GM19397 (cell line): Measurements from ENCODE around the gene RETN.

Experiments used
- ATAC-seq: cut with Tn5 transposase; IDR thresholded peaks from one replicate; pipeline ENCODE4 v1.9.1; 2021; ENCODE audit warnings: mild to moderate bottlenecking, moderate library complexity; ENCODE audit not compliant: unreplicated experiment

RETN gene

GRCh38 chr19:7657131-7657751, 11.6 kb upstream of the RETN start:
- ATAC-seq: no peak

GRCh38 chr19:7658219-7658686, 10.6 kb upstream of the RETN start:
- ATAC-seq: peak; percentile 61

GRCh38 chr19:7661744-7662538, 6.9 kb upstream of the RETN start:
- ATAC-seq: no peak

DNA sequence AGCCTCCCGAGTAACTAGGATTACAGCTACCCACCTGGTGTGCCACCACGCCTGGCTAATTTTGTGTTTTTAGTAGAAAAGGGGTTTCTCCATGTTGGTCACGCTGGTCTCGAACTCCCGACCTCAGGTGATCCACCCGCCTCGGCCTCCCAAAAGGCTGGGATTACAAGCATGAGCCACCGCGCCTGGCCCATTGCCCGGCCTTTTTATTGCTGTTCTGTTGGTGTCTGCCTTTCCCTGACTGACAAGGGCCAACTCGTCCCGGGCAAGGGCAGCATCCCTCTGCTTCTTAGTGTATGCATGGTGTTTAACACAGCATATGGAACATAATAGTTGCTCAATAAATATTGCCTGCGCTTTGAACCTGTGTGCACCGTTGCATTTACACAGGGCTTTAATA, 6.2 kb upstream of the RETN start:
- no peak for ATAC-seq

DNA sequence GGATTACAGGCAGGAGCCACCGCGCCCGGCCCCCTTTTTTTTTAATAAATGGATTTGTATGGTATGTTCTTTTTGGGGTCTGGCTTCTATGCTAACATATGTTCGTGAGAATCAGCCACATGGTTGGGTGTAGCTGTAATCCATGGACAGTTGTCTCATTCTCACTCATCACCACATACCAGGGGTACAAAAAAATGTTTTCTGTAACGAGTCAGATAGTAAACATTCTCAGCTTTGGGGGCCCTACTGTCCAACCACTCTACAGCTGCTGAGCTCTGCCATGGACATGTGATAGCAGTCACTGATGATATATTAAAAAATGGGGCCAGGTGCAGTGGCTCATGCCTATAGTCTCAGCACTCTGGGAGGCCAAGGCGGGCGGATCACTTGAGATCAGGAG, 5.1 kb upstream of the RETN start:
- no peak for ATAC-seq

GRCh38 chr19:7665076-7665475, 3.8 kb upstream of the RETN start:
- no peak for ATAC-seq

- no peak for ATAC-seq
Measured at GRCh38 chr19:7669641-7670040, 792 bp downstream of the RETN start.

DNA sequence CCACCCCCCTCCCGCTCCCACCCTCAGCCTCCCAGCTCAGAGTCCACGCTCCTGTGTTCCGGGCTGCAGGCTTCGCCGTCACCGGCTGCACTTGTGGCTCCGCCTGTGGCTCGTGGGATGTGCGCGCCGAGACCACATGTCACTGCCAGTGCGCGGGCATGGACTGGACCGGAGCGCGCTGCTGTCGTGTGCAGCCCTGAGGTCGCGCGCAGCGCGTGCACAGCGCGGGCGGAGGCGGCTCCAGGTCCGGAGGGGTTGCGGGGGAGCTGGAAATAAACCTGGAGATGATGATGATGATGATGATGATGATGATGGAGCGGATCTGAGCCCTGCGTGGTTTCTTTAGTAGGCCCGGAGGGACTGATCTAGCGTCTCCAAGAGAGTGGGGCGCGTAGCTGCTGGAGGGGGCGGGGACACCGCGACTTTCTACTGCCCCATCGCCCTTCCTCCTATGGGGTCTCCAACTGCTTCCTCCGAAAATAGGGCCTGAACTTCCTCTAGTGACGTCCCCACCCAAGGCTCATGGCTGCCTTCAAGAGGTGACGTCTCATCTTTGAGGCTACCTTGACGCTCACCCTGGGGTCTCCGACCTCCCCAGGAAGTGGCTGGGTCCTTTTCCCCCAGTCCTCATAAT, 1.4 kb downstream of the RETN start:
- no peak for ATAC-seq

GRCh38 chr19:7670790-7671189, 1.9 kb downstream of the RETN start:
- no peak for ATAC-seq

DNA sequence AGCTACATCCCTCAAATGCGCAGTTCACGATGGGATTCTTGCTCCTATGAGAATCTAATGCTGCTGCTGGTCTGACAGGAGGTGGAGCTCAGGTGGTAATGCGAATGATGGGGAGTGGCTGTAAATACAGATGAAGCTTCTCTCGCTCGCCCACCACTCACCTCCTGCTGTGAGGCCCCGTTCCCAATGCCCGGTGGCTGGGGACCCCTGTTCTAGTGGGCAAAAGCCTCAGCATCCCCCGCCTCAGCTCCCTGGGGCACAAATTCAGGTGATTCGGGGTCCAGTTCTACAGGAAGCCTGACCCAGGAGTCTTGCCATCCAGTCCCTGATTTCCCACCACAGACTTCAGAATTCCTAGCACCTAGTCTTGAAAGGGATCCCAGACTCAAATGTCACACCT, 3.7 kb downstream of the RETN start:
- ATAC-seq: no peak

DNA sequence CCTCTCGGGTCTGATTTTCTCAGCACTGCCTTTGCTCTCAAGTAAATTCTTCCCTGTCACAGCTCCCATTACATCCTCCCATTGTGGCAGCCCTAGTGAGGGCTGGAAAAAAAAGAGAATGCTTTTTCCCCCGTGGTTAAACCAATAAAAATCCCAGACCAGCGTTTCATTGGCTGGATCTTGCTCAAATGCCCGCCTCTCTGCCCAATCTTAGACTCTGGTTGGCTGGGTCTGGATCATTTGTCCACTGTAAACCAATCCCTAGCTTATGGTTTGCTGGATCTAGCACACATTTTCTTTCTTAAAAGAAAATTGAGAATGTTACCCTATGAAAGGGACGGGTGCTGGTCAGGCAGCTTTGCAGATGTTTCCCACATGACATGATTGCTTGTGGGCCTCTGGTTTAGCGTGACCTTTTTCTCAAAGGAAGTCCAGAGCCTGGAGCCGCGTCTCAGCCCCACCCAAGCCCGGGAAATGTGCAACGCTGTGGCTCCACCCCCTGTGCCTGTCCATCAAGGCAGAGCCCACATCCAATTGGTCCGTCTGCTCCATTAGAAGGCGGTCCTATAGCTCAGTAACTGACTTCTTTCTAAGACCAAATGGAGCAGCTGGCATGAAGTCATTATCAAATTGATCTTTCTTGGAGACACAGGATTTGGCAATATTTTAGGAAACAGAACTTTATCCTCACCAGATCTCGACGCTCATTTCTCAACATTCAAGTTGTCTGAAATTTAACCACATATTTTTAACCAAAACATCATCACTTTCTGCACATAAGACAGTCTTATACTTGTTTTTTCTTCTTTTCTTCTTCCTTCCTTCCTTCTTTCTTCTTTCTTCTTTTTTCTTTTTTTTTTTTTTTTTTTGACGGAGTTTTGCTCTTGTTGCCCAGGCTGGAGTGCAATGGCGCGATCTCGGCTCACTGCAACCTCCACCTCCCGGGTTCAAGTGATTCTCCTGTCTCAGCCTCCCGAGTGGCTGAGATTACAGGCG, 5.5 kb downstream of the RETN start:
- no peak for ATAC-seq

DNA sequence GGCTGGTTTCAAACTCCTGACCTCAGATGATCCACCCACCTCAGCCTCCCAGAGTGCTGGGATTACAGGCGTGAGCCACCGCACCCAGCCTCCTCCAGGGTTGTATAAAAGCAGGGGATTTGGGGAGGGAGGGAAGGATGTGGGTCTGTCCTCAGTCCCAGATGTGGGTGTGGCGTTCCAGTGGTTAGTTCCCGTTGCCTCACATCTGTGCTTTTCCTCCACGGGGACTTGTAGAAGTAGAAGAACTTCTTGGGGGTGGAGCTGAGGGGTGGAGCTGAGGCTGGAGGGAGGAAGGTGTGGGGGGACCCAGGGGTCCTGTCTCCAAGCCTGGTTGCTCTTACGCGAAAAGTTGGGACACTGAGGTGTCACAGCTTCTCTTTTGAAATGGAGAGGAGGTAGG, 7.5 kb downstream of the RETN start:
- ATAC-seq: no peak

DNA sequence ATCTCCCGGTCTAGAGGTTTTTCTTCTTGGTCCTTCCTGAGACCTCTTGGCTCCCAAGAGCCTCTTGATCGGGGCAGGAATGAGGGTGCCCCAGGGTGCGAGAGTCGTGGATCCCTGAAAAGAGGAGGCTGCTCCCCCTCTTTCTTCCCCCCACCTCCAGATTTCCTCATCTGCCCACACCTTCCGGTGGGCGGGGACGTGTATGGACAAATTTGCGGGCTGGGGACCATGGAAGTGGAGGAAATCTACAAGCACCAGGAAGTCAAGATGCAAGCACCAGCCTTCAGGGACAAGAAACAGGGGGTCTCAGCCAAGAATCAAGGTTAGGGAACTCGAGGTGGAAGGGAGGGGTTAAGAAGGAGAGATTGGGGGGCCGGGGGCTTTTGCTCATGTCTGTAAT, 8.0 kb downstream of the RETN start, which contains the start of gene MCEMP1:
TSS of gene MCEMP1 (plus strand) at position 237 of the 400 bp plus-strand sequence. CDS start at position 268, 31 bp downstream.
- ATAC-seq: no peak

GRCh38 chr19:7677669-7678311, 8.9 kb downstream of the RETN start:
- ATAC-seq: no peak

GRCh38 chr19:7678971-7679751, 10.3 kb downstream of the RETN start:
- no peak for ATAC-seq

DNA sequence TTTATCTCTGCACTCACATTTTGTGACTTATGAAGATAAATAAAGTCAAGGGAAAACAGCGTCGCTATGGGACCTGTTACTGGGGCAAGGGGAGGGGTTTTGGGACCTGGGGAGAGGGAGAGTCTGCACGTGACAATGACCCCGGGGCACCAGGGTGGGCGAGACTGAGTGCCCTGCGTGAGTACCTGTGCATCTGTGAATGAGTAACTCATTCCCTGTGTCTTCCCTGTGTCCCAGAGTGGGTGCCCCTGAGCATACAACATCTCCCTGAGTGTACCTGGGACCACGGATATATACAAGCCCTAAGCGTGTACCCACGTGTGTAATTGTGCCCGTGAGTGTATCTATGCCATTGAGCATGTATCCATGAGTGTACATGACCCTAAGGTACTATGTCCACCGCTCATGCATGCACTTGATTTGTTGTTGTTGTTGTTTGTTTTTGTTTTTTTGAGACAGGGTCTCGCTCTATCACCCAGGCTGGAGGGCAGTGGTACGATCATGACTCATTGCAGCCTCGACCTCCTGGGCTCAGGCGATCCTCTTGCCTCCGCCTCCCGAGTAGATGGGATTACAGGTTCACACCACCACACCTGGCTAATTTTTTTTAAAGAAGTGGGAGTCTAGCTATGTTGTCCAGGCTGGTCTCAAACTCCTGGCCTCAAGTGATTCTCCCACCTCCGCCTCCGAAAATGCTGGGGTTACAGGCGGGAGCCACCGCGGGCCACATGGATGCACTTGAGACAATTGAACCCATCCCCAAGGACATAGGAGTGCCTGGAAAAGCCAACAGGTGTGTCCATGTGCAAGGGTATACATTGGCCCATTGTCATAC, 11.1 kb downstream of the RETN start:
- ATAC-seq: no peak

DNA sequence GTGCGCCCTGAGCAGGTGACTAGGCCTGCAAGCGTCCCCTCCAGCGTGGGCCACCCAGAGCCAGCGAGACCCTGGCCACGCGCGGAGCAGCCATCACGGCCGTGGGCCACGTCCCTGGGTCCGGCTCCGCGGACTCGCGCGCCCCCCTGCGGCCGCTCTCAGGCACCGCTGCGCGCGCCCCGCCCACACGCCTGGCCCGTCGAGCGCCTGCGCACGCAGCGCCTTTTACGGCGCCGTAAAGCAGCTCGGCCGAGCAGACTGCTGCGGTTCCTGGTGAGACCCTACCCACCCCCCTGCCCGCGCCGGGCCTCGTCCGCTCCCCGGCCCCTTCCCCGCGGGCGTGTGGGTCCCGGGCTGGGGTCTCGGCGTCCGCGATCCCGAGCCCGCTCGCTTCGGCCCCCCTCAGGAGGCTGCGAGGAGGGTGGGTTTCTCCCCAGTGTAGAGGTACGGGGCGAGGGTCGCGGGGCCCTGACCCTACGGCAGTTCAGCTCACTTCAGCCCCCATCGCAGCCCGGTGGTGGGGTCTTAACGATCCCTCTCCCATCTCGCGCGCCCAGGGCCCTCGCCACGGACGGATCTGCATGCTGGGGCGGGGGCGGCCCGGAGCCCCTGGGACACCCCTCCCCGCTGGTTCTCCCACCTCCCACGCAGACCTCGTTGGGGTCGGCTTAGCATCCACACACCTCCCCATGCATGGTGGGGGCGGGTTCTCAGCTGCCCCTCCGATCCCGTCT, 11.9 kb downstream of the RETN start, which contains the start of gene TRAPPC5:
TSS of gene TRAPPC5 (plus strand) at position 228 of the 734 bp plus-strand sequence. CDS start 1,421 bp downstream, outside the sequence.
- peak; percentile 52 for ATAC-seq
